LNCaP clone FGC (cell line): ENCODE measurements around the gene CIBAR2.

Experiments
- DNase-seq: peaks from one replicate; pipeline ENCODE4 v3.0.0-alpha.2; 2011; ENCODE audit warnings: low read depth
- H3K4me3 ChIP-seq: 2 replicates; pipeline ENCODE4 v1.5.1; 2011; ENCODE audit warnings: mild to moderate bottlenecking, low read depth, low read length, control low read depth
- CTCF ChIP-seq: IDR thresholded peaks from 2 replicates; pipeline ENCODE4 v1.5.1; 2012; ENCODE audit warnings: mild to moderate bottlenecking; ENCODE audit not compliant: control insufficient read depth, insufficient read depth; ENCODE audit errors: extremely low read depth

The CIBAR2 gene

GRCh38 chr16:85103114-85104079 lies 8.9 kb downstream of the CIBAR2 start:
- TF ChIP-seq CTCF, result no peak
- no peak for DNase-seq
- H3K4me3 ChIP-seq, result no peak overlapping the region

GRCh38 chr16:85101956-85102630 lies 10.2 kb downstream of the CIBAR2 start:
- DNase-seq, result no peak
- no peak overlapping the region for H3K4me3 ChIP-seq
- no peak for TF ChIP-seq CTCF

GRCh38 chr16:85100265-85100664 lies 12.0 kb downstream of the CIBAR2 start:
- no peak overlapping the region for H3K4me3 ChIP-seq
- no peak for DNase-seq
- no peak for TF ChIP-seq CTCF

- TF ChIP-seq CTCF, result no peak
- DNase-seq, result no peak
- no peak overlapping the region for H3K4me3 ChIP-seq
Observed at GRCh38 chr16:85098565-85098964, 13.7 kb downstream of the CIBAR2 start.

GRCh38 chr16:85096921-85097320 lies 15.4 kb downstream of the CIBAR2 start:
- no peak for DNase-seq
- no peak overlapping the region for H3K4me3 ChIP-seq
- TF ChIP-seq CTCF, result no peak

- TF ChIP-seq CTCF, result no peak
- no peak overlapping the region for H3K4me3 ChIP-seq
- DNase-seq, result no peak
Observed at GRCh38 chr16:85094812-85095211, 17.5 kb downstream of the CIBAR2 start.
